Activated CD4-positive, alpha-beta memory T cell treated with anti-CD3 and anti-CD28 coated beads, Interleukin-2, amount 10 ng/mL, durations not matched to agents 7 days and 5 days (primary cell): Measurements from ENCODE around the gene FBXO42. TPM values are rescaled to one million over a fixed set of nuclear protein-coding genes. Genes with fewer than 3 reads are reported as not detected.
"Not testable (repeated sequence)": the region's sequence is repeated elsewhere in the genome, so short reads cannot be mapped to it uniquely, and the experiment has no call there.

Source experiments
- CTCF ChIA-PET: fragments of 350-600 bp; sonication (Branson Sonifier 250); formaldehyde crosslinking; loops from one replicate; lab custom pipeline; 2021; ENCODE audit warnings: antibody characterized with exemption, inconsistent platforms; lab: Charles Lee
- POLR2A ChIA-PET: fragments of 350-600 bp; sonication (Branson Sonifier 250); formaldehyde crosslinking; loops from one replicate; lab custom pipeline; 2021; ENCODE audit warnings: antibody characterized with exemption; lab: Charles Lee
- DNase-seq: peaks from one replicate; pipeline ENCODE4 v3.0.0-alpha.2; 2020
- H3K27ac Mint-ChIP-seq: one replicate; pipeline ENCODE4 v1.8.0; 2021; ENCODE audit warnings: mild to moderate bottlenecking, mixed read lengths
- H3K27me3 Mint-ChIP-seq: one replicate; pipeline ENCODE4 v1.8.0; 2021; ENCODE audit warnings: mixed read lengths
- H3K36me3 Mint-ChIP-seq: one replicate; pipeline ENCODE4 v1.8.0; 2021; ENCODE audit warnings: low read depth, mixed read lengths
- H3K4me1 Mint-ChIP-seq: one replicate; pipeline ENCODE4 v1.8.0; 2021; ENCODE audit warnings: mixed read lengths
- H3K4me3 Mint-ChIP-seq: one replicate; pipeline ENCODE4 v1.8.0; 2021; ENCODE audit warnings: mild to moderate bottlenecking, mixed read lengths
- H3K9me3 Mint-ChIP-seq: one replicate; pipeline ENCODE4 v1.8.0; 2021; ENCODE audit warnings: mixed read lengths
- total RNA-seq, 2 experiments: library from RNA; stranded (reverse); gene quantifications; one replicate each; pipeline ENCODE4 v1.2.3, GENCODE V29; 2021

Gene FBXO42
- total RNA-seq, 2 experiments from 2014 or later = 19.9 to 20.7 TPM

- Mint-ChIP-seq H3K4me3 (no peak overlapping the region), H3K36me3 (peaks cover 34% of the 10 kb centered on the region), H3K9me3 (no peaks in the 10 kb centered on the region), H3K27me3 (no peaks in the 10 kb centered on the region), H3K27ac (no peak overlapping the region), H3K4me1 (peaks cover 11% of the 10 kb centered on the region)
- no peak for DNase-seq
- POLR2A ChIA-PET = no interaction called here
- CTCF ChIA-PET = interaction anchor here (0.6 to 1.5 kb wide), 5 partner anchors 12 to 170 kb away, joined by 3 to 5 read pairs (median 3); no protein-coding TSS in a partner anchor
Measured at GRCh38 chr1:16249596-16250241, 102.6 kb downstream of the FBXO42 start.

- no peak for DNase-seq
- POLR2A ChIA-PET = no interaction called here
- Mint-ChIP-seq H3K36me3 (peaks cover 33% of the 10 kb centered on the region), H3K4me1 (peaks cover 16% of the 10 kb centered on the region), H3K27me3 (no peaks in the 10 kb centered on the region), H3K27ac (no peak overlapping the region), H3K9me3 (no peaks in the 10 kb centered on the region), H3K4me3 (no peak overlapping the region)
- CTCF ChIA-PET = interaction anchor here (0.6 to 1.7 kb wide), 9 partner anchors 9 to 169 kb away, joined by 3 to 6 read pairs (median 4); no protein-coding TSS in a partner anchor
Measured at GRCh38 chr1:16248603-16249516, 103.4 kb downstream of the FBXO42 start.

DNA sequence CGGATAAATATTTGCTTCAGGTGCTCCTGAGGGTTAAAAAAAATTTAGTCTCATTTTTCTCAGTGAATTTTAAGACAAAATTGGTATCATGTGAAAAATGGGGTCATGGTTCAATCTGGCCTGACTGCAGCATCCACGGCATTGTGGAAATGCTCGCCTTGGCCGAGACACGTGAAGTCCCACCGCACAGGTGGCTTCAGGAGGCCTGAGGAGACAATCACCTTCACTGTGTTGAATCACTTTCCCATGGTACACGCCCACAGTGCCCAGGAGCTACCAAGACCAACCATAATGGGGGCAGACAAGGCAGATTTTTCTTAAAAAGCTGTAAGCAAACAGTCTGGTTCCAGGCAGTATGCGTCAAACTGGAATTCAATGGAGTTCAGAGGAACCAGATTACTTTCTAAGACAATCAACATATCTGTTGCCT, 104.3 kb downstream of the FBXO42 start:
- Mint-ChIP-seq H3K4me3 (no peak overlapping the region), H3K4me1 (peaks cover 16% of the 10 kb centered on the region), H3K9me3 (no peaks in the 10 kb centered on the region), H3K27me3 (no peaks in the 10 kb centered on the region), H3K27ac (no peak overlapping the region), H3K36me3 (peaks cover 27% of the 10 kb centered on the region)
- ChIA-PET POLR2A (no interaction called here), CTCF (interaction anchor here (0.9 to 1.7 kb wide), 6 partner anchors 9 to 169 kb away, joined by 3 to 6 read pairs (median 5); no protein-coding TSS in a partner anchor)
- no peak for DNase-seq

GRCh38 chr1:16247441-16247840, 104.8 kb downstream of the FBXO42 start:
- H3K27me3 Mint-ChIP-seq = no peaks in the 10 kb centered on the region
- CTCF ChIA-PET = interaction anchor here (0.8 to 1.7 kb wide), 4 partner anchors 8 to 173 kb away, joined by 3 to 6 read pairs (median 5); no protein-coding TSS in a partner anchor
- H3K36me3 Mint-ChIP-seq = peaks cover 22% of the 10 kb centered on the region
- H3K9me3 Mint-ChIP-seq = no peaks in the 10 kb centered on the region
- no peak overlapping the region for H3K27ac Mint-ChIP-seq
- no peak for DNase-seq
- peaks cover 16% of the 10 kb centered on the region for H3K4me1 Mint-ChIP-seq
- H3K4me3 Mint-ChIP-seq = no peak overlapping the region
- POLR2A ChIA-PET = no interaction called here

DNA sequence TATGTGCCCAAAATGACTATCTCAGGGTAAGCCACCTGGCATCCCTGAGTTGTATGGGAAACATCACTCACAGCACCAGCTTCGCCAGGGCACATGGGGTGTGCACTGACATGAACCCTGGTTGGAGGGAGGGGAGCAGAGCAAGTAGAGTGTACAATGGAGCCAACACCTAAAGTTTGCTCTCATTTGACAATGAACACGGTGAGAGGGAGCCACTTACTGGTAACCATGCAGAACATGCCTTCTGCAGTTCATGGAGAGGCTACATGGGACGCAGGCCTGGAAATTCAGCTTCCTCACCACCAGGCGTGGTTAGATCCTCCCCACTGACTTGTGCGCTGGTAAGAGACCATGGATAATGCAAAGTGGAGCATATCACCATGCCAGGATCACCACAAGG, 105.3 kb downstream of the FBXO42 start:
- ChIA-PET CTCF (interaction anchor here (0.8 to 1.7 kb wide), 2 partner anchors 41 to 172 kb away, joined by 3 to 6 read pairs; no protein-coding TSS in a partner anchor), POLR2A (no interaction called here)
- DNase-seq = no peak
- no peak overlapping the region for H3K27ac Mint-ChIP-seq
- H3K9me3 Mint-ChIP-seq = no peaks in the 10 kb centered on the region
- peaks cover 16% of the 10 kb centered on the region for H3K4me1 Mint-ChIP-seq
- H3K4me3 Mint-ChIP-seq = no peak overlapping the region
- peaks cover 18% of the 10 kb centered on the region for H3K36me3 Mint-ChIP-seq
- H3K27me3 Mint-ChIP-seq = no peaks in the 10 kb centered on the region

- Mint-ChIP-seq H3K4me1 (peaks cover 16% of the 10 kb centered on the region), H3K36me3 (peaks cover 12% of the 10 kb centered on the region)
- H3K27me3 Mint-ChIP-seq, DNase-seq, POLR2A ChIA-PET, H3K4me3 Mint-ChIP-seq, H3K27ac Mint-ChIP-seq, H3K9me3 Mint-ChIP-seq: not testable (repeated sequence)
- CTCF ChIA-PET = interaction anchor here (1.3 to 4.2 kb wide), 5 partner anchors 29 to 167 kb away, joined by 4 to 31 read pairs (median 8); no protein-coding TSS in a partner anchor
Measured at GRCh38 chr1:16246239-16246638, 106.0 kb downstream of the FBXO42 start.

GRCh38 chr1:16245476-16246196, 106.6 kb downstream of the FBXO42 start:
- CTCF ChIA-PET = interaction anchor here (1.0 to 4.2 kb wide), 11 partner anchors 10 to 172 kb away, joined by 3 to 31 read pairs (median 5); partner anchors contain the start of gene FAM131C
- Mint-ChIP-seq H3K36me3 (peaks cover 11% of the 10 kb centered on the region), H3K27me3 (no peaks in the 10 kb centered on the region), H3K27ac (no peak overlapping the region), H3K4me1 (peaks cover 16% of the 10 kb centered on the region), H3K4me3 (no peak overlapping the region), H3K9me3 (no peaks in the 10 kb centered on the region)
- DNase-seq = no peak
- POLR2A ChIA-PET = interaction anchor here (1.0 kb wide), 2 partner anchors 103 to 175 kb away, joined by 3 read pairs; no protein-coding TSS in a partner anchor

GRCh38 chr1:16244650-16245285, 107.5 kb downstream of the FBXO42 start:
- H3K36me3 Mint-ChIP-seq = peaks cover 7% of the 10 kb centered on the region
- no peaks in the 10 kb centered on the region for H3K9me3 Mint-ChIP-seq
- H3K27ac Mint-ChIP-seq = no peak overlapping the region
- no peak overlapping the region for H3K4me3 Mint-ChIP-seq
- no peak for DNase-seq
- ChIA-PET CTCF (interaction anchor here (0.7 to 4.2 kb wide), 18 partner anchors 9 to 234 kb away, joined by 3 to 31 read pairs (median 5); partner anchors contain the start of genes FAM131C and FBXO42), POLR2A (interaction anchor here (1.0 kb wide), 2 partner anchors 104 to 174 kb away, joined by 3 read pairs; no protein-coding TSS in a partner anchor)
- no peaks in the 10 kb centered on the region for H3K27me3 Mint-ChIP-seq
- peaks cover 19% of the 10 kb centered on the region for H3K4me1 Mint-ChIP-seq

DNA sequence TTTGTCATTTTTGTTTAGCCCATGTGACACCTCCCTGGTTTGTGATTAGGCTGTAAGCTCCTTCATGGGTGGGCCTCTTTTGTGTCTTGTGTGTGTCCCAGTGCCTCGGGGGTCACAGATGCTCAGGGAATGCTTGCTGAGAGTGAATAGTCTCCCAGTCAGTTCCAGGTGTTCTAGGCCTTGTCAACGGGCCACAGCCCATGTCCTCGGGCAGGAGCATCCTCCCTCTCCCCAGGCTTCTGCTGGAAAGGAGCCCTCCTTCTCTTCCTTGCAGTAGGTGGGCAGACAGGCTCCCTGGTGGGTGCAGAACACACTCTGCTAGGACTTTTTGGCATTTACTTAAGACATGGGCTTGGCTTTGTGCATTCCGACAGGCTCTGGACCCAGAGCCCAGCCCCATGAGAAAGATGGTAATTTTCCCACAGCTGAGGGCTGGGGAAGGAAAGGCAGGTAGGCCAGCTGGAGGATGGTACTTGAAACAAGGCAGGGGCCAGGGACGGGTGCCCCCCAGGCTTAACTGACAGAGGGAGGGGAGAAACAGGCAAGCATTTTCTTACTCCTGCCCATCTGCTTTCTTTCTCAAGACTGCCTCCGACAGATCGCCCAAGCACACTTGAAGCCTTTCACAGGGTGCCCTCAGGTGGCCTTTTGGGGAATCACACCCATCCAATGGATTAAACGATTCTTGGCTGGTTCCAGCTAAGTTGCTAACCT, 108.2 kb downstream of the FBXO42 start:
- Mint-ChIP-seq H3K4me1 (peaks cover 18% of the 10 kb centered on the region), H3K36me3 (peaks cover 2% of the 10 kb centered on the region), H3K27me3 (no peaks in the 10 kb centered on the region), H3K4me3 (no peak overlapping the region), H3K27ac (no peak overlapping the region), H3K9me3 (no peaks in the 10 kb centered on the region)
- POLR2A ChIA-PET = interaction anchor here (0.6 to 1.0 kb wide), 3 partner anchors 105 to 174 kb away, joined by 3 read pairs; no protein-coding TSS in a partner anchor
- DNase-seq = peak; percentile 81
- CTCF ChIA-PET = interaction anchor here (0.7 to 4.2 kb wide), 18 partner anchors 8 to 234 kb away, joined by 3 to 31 read pairs (median 5); partner anchors contain the start of genes FAM131C and FBXO42

GRCh38 chr1:16243215-16243610, 109.1 kb downstream of the FBXO42 start:
- H3K27me3 Mint-ChIP-seq = no peaks in the 10 kb centered on the region
- H3K36me3 Mint-ChIP-seq = peaks cover 2% of the 10 kb centered on the region
- DNase-seq = no peak
- H3K4me1 Mint-ChIP-seq = peaks cover 19% of the 10 kb centered on the region
- H3K27ac Mint-ChIP-seq = no peak overlapping the region
- H3K4me3 Mint-ChIP-seq = no peak overlapping the region
- ChIA-PET CTCF (interaction anchor here (1.2 to 4.2 kb wide), 8 partner anchors 11 to 164 kb away, joined by 3 to 31 read pairs (median 8); partner anchors contain the start of gene FBXO42), POLR2A (interaction anchor here (0.6 kb wide), 1 partner anchor 163 kb away, joined by 3 read pairs; no protein-coding TSS in a partner anchor)
- no peaks in the 10 kb centered on the region for H3K9me3 Mint-ChIP-seq
